Measurements from ENCODE around the gene RGS19. TPM values are rescaled to one million over a fixed set of nuclear protein-coding genes. Genes with fewer than 3 reads are reported as not detected.
"Not testable (repeated sequence)": the region's sequence is repeated elsewhere in the genome, so short reads cannot be mapped to it uniquely, and the experiment has no call there.

Gene RGS19, protein sequence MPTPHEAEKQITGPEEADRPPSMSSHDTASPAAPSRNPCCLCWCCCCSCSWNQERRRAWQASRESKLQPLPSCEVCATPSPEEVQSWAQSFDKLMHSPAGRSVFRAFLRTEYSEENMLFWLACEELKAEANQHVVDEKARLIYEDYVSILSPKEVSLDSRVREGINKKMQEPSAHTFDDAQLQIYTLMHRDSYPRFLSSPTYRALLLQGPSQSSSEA
- total RNA-seq, result 10 to 100 TPM in 3 of 4 donors, 1 to 10 TPM in 1; 7.4 to 14.4 (median 11.0) TPM

DNA sequence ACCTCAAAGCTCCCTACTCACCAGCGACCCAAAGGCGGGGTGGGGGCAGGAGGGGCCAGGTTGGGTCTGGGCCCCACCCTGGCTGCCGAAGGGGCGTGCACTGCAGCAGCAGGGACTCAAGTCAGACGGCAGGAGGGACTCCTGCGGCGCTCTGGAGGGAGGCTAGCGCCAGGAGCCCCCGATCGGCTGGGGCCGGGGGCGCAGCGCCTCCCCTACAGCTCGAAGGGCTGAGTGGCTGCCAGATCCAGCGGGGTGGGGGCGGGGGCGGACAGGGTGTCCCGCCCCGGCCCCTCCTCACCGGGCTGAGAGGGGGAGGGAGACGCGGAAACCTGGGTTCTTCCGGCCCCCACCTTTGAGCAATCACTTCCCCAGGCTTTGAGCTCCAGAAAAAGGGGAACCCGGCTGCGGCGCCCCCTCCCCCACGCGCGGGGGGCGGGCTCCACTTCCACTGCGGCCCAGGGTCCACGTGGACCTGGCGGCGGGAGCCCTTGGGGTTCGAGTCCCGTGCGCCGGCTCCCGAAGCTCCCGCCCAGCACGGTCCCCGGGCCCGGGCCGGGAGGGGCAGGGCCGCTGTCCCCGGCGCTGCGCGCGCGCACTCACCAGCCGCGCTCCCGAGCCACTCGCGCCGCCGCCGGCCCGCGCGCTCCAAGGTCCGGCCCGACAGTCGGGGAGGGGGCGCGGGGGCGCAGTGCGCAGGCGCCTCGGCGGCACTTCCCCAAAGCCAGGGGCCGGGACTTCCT lies at the start of gene RGS19:
RGS19 (minus strand) TSS at position 246 of the 740 bp plus-strand sequence. CDS start 2,632 bp downstream, outside the sequence.
- no peaks in the 10 kb centered on the region for H3K9me3 ChIP-seq
- no peak for DNase-seq
- peak within 1 kb of the TSS; percentile 59 to 89 (median 77) for H3K4me3 ChIP-seq
- H3K36me3 ChIP-seq, result peaks cover 0 to 12% (median 6%) of the 10 kb centered on the region in 3 donors
- peaks cover 0 to 33% (median under 1%) of the 10 kb centered on the region in 4 donors for H3K27me3 ChIP-seq
- no CpG with 5 or more reads among the region's 73 CpGs for WGBS, 2 donors
- H3K4me1 ChIP-seq, result peaks cover 28 to 86% (median 41%) of the 10 kb centered on the region in 3 donors
- peak in 1 of 4 donors; percentile 42 for TF ChIP-seq POLR2A (IDR thresholded peaks at IDR 0.05)
- TF ChIP-seq, protein P1, sequence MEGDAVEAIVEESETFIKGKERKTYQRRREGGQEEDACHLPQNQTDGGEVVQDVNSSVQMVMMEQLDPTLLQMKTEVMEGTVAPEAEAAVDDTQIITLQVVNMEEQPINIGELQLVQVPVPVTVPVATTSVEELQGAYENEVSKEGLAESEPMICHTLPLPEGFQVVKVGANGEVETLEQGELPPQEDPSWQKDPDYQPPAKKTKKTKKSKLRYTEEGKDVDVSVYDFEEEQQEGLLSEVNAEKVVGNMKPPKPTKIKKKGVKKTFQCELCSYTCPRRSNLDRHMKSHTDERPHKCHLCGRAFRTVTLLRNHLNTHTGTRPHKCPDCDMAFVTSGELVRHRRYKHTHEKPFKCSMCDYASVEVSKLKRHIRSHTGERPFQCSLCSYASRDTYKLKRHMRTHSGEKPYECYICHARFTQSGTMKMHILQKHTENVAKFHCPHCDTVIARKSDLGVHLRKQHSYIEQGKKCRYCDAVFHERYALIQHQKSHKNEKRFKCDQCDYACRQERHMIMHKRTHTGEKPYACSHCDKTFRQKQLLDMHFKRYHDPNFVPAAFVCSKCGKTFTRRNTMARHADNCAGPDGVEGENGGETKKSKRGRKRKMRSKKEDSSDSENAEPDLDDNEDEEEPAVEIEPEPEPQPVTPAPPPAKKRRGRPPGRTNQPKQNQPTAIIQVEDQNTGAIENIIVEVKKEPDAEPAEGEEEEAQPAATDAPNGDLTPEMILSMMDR (IDR thresholded peaks at IDR 0.05), result no peak
- H3K27ac ChIP-seq, result peak within 1 kb of the TSS; percentile 64 to 91 (median 84)
- intact Hi-C loops (cut with DNase I), result no loop called here

DNA sequence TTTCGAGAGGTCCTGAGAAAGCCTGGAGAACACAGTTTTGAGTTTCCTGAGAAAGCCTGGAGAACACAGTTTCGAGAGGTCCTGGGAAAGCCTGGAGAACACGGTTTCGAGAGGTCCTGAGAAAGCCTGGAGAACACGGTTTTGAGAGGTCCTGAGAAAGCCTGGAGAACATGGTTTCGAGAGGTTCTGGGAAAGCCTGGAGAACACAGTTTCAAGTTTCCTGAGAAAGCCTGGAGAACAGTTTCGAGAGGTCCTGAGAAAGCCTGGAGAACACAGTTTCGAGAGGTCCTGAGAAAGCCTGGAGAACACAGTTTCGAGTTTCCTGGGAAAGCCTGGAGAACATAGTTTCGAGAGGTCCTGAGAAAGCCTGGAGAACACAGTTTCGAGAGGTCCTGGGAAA lies 44.2 kb upstream of the RGS19 start:
- H3K27ac ChIP-seq; DNase-seq; H3K4me1 ChIP-seq; intact Hi-C loops (cut with DNase I); H3K9me3 ChIP-seq; H3K4me3 ChIP-seq; H3K36me3 ChIP-seq: not testable (repeated sequence)
- H3K27me3 ChIP-seq, result peaks cover 0 to 58% (median 0%) of the 10 kb centered on the region in 4 donors
- WGBS, 2 donors, result 78 to 81% methylated on average over 11 of the region's 11 CpGs

DNA sequence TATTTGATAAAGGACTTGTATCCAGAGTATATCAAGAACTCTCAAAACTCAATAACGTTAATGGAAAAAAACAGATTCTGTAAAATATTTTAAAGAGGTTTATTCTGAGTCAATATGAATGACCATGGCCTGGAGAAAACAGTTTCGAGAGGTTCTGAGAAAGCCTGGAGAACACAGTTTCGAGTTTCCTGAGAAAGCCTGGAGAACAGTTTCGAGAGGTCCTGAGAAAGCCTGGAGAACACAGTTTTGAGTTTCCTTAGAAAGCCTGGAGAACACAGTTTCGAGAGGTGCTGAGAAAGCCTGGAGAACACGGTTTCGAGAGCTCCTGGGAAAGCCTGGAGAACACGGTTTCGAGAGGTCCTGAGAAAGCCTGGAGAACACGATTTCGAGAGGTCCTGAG lies 43.6 kb upstream of the RGS19 start:
- H3K4me3 ChIP-seq; DNase-seq; H3K27ac ChIP-seq; H3K36me3 ChIP-seq; H3K4me1 ChIP-seq; H3K9me3 ChIP-seq; intact Hi-C loops (cut with DNase I): not testable (repeated sequence)
- WGBS, 2 donors, result 76 to 78% methylated on average over 11 of the region's 11 CpGs
- peaks cover 0 to 52% (median 0%) of the 10 kb centered on the region in 4 donors for H3K27me3 ChIP-seq

DNA sequence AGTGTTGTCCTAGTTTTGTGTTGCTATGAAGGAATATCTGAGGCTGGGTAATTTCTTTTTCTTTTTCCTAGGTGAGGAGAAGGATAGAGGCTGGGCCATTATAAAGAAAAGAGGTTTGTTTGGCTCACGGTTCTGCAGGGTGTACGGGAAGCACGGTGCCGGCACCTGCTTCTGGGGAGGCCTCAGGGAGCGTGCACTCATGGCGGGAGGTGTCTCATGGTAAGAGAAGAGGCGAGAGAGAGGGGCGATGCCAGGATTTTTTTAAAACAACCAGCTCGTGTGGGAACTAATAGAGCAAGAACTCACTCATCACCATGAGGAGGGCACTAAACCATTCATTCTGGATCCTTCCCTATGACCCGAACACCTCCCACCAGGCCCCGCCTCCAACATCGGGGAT lies 42.3 kb upstream of the RGS19 start:
- peaks cover 0 to 49% (median 0%) of the 10 kb centered on the region in 4 donors for H3K27me3 ChIP-seq
- 69 to 85% methylated on average over 8 to 11 of the region's 12 CpGs for WGBS, 2 donors
- intact Hi-C loops (cut with DNase I), result no loop called here
- TF ChIP-seq, protein P1 (IDR thresholded peaks at IDR 0.05), result no peak
- no peak for TF ChIP-seq POLR2A (IDR thresholded peaks at IDR 0.05)
- H3K27ac ChIP-seq, result no peak overlapping the region
- no peak overlapping the region for H3K4me3 ChIP-seq
- peaks cover 0 to 10% (median 4%) of the 10 kb centered on the region in 3 donors for H3K4me1 ChIP-seq
- H3K36me3 ChIP-seq, result no peaks in the 10 kb centered on the region
- no peaks in the 10 kb centered on the region for H3K9me3 ChIP-seq
- DNase-seq, result no peak

DNA sequence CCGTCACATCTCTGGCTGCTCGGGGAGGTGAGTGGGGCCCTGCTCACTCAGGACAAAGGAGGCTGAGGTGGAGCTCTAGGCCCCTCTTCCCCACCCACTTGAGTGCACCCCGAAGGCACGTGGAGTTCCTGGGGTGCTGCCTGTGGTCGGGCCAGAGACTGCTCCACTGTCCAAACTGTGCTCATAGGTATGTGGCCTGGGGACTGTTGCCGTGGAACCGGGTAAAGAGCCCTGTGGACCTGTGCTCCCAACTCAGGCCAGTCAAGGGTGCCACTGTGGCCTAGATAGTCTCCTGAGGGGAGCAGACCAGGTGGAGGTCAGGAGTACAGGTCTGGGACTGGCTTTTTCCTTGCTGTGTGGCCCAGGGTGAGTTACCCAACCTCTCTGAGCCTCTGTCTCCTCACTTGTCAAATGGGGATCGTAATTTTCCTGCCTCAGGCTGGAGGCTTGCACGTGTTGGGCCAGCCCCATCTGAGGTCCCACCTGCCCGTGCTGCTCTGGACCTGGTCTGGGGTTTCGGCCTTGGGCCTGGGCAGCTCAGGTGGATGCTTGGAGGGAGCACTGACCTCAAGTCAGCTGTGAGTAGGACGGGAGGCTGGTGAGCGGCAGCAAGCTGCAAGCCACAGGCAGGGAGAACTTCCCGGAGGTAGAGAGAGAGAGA lies 40.5 kb upstream of the RGS19 start:
- Histone ChIP-seq H3K36me3 (no peaks in the 10 kb centered on the region), H3K27me3 (peaks cover 0 to 44% (median 0%) of the 10 kb centered on the region in 4 donors), H3K4me1 (peaks cover 0 to 10% (median 4%) of the 10 kb centered on the region in 3 donors), H3K9me3 (no peaks in the 10 kb centered on the region), H3K27ac (no peak overlapping the region), H3K4me3 (peak overlapping the region in 2 of 4 donors; percentile 21 to 49)
- 40 to 80% methylated on average over 1 to 3 of the region's 14 CpGs for WGBS, 2 donors
- intact Hi-C loops (cut with DNase I), result no loop called here
- TF ChIP-seq, protein P1 (IDR thresholded peaks at IDR 0.05), result no peak
- no peak for TF ChIP-seq POLR2A (IDR thresholded peaks at IDR 0.05)
- no peak for DNase-seq

DNA sequence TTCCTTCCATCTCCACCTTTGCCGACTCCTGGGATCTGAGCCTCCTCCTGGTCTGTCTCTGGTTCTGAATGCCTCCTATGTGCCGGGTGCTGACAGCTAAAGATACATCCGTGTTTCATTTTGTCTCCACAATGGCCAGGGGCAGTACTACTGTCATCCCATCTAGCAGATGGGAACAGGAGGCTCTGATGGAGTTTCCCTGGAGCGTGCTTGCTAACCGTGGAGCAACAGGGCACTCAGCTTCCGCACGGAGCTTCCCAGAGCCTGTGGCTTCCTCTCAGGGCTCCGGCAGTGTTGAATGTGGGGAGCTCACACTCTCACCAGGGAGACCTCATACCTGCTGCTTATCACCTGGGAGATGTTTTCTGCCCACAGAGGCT lies 40.0 kb upstream of the RGS19 start:
- H3K4me3 ChIP-seq, result no peak overlapping the region
- H3K27me3 ChIP-seq, result peaks cover 0 to 39% (median 0%) of the 10 kb centered on the region in 4 donors
- H3K36me3 ChIP-seq, result no peaks in the 10 kb centered on the region
- H3K9me3 ChIP-seq, result no peaks in the 10 kb centered on the region
- 82 to 86% methylated on average over 7 of the region's 8 CpGs for WGBS, 2 donors
- H3K4me1 ChIP-seq, result peaks cover 0 to 10% (median 4%) of the 10 kb centered on the region in 3 donors
- no peak for DNase-seq
- no peak overlapping the region for H3K27ac ChIP-seq
- intact Hi-C loops (cut with DNase I), result no loop called here
- TF ChIP-seq, protein P1 (IDR thresholded peaks at IDR 0.05), result no peak
- TF ChIP-seq POLR2A (IDR thresholded peaks at IDR 0.05), result no peak

DNA sequence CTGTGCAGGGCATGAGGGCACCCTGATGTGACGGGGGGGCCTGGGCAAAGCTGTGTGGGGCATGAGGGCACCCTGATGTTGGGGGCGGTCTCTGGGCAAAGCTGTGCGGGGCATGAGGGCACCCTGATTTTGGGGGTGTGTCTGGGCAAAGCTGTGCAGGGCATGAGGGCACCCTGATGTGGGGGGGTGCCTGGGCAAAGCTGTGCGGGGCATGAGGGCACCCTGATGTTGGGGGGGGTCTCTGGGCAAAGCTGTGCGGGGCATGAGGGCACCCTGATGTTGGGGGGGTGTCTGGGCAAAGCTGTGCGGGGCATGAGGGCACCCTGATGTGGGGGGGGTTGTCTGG lies 38.1 kb upstream of the RGS19 start:
- H3K9me3 ChIP-seq; H3K4me3 ChIP-seq; H3K36me3 ChIP-seq; H3K4me1 ChIP-seq; H3K27ac ChIP-seq; intact Hi-C loops (cut with DNase I); DNase-seq: not testable (repeated sequence)
- peaks cover 0 to 23% (median 0%) of the 10 kb centered on the region in 4 donors for H3K27me3 ChIP-seq
- no CpG with 5 or more reads among the region's 6 CpGs for WGBS, 2 donors

Data from esophagus squamous epithelium (tissue), 5 donors.